ENCODE results near the gene CCDC102B.
"Not testable (repeated sequence)": the region's sequence is repeated elsewhere in the genome, so short reads cannot be mapped to it uniquely, and the experiment has no call there.

Gene CCDC102B

DNA sequence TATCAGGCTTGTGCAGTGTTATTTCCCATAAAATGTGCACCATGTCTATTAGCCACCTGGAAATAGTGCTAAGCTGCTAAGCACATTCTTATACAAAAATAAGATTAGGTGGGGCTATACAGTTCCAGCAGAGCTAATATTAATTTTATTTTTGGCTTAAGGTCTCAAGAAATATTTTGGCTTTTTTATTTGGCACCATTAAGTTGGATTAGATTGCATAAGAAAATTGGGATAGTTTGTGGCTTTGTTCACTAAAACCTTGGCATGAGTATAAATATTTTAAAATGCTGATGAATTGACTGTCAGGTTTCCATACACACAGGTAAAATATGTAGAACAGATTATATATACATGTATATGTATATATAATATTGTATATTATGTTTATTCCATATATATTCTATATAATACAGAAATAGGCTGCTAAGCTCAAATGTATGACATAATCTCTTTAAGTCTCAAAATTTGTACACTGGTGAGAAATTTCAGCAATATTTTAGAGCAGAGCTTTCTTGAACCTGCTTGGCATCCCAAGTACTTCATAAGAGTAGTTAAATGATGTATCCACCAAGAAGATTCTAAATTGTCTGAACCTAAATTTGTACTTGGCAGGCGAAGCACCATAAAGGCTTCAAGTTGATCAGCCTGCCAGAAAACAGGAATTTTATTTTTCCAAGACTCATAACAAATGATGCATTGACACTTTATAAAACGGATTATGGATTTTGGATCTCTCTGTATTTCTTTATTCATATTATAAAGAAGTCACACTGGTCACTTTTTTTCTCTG is 32.6 kb downstream of the CCDC102B start:
- no peak for DNase-seq

DNA sequence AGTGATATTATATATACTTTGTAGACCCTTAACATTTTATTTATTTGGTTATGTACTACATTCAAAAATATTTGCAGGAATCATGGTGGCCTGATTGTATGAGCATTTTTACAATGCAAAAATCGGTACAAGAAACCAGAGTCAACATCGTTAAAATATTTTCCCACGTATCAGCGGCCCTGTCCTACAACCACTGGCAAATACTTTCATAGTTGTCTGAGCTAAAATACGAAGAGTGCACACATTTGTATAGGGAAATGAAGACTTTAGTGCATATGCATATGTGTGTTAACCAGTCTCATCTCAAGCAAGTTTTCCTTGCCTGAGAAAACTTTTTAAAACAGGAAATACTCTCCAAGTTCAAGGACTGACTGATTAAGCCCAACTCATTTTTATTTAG is 35.9 kb downstream of the CCDC102B start:
- no peak for DNase-seq

DNA sequence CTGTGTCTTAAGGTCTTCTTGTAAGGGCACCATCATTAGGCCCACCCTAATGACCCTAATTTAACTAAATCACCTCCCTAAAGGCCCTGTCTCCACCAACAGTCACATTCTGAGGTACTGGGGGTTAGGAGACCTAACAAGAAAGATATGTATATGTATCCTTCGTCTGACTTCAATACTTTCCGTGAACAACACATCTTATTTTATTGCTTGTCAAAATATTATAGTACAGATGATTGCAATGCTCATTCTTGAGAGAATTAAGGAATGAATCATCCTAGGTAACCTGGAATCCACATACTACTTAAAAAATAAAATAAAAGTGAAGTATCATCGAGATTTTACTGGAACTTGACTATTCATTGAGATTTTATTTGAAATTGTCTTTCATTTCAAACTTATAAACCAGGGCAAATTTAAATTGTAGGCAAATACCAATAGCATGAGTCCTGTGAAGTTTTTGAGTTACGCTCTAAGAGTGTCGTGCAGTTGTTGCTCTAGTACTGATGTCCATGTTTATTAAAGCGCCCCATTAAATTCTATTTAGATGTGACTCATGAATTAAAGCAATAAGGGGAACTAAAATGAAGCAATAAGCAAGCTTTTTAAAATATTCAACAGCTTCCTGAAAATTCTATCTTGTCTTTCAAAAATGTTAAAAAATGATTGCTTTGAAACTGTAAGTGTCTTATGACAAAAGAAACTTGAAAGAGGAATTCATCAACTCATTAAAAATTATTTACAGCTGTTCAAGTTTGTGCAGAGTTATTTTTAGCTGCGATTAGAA is 40.0 kb downstream of the CCDC102B start:
- DNase-seq, result no peak

DNA sequence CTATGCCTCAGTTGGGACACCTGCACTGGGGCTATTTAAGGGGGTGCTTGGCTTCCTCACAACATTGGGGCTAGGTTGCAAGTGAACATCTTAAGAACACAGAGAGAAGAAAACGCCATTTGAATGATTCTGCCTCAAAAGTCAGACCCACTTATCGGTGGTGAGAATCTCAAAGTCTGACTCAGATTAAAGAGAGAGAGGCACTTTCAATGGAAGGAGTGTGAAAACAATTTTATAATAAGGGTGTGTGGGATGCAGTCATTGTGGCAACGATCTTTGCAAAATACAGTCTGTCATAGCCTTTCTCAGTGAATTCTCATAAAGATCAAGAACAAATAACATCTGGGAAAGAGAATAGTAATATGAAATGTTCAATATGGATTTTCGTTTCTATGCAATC is 41.8 kb downstream of the CCDC102B start:
- DNase-seq, result no peak

DNA sequence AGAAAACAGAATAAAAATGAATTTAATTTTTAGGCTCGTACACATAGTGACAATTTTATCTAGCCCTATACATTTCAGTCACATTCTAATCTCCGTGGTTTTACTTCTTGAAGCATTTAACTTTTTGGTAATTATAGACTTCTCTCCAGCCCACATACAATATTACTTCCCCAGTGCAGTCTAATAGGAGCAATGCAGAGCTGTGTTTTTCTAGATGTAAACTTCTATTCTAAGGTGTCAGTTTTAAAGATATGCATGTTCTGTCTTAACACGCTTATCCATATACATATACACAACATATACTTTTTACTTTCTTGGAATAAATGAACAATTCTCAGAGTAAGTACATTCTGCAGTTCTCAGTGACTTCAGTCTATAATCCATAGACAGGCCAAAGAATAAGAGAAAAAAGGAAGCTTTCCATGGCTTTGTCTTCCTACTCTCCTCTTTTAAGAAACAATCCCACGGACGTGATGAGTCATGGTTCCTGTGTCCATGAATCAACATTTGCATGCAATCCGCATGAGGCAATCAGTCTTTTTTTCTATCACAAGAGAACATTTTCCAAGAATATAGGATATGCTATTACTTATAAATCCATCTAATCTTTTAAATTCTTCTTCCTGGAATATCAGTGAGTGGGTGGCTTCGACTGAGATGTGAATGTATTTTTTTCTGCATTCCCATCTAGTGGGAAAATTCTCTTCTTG is 42.8 kb downstream of the CCDC102B start:
- DNase-seq, result no peak

DNA sequence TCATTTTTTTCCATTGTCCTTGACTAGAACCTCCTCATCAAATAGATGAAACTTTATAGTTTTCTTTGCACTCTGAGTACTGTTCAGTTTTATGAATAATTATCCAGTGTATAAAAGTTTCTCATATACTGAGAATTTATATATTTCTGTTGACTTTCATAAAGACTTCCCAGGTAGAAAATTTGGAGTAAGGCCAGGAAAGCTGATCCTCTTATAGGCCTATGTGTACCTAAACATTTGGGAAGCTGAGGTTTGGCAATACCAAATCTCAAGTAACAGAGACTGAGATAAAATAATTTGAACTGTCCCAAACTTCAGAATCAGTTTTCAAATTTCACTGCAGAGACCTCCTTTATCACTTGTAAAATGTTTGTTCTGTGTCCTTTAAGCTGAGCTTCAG is 43.4 kb downstream of the CCDC102B start:
- no peak for DNase-seq

DNA sequence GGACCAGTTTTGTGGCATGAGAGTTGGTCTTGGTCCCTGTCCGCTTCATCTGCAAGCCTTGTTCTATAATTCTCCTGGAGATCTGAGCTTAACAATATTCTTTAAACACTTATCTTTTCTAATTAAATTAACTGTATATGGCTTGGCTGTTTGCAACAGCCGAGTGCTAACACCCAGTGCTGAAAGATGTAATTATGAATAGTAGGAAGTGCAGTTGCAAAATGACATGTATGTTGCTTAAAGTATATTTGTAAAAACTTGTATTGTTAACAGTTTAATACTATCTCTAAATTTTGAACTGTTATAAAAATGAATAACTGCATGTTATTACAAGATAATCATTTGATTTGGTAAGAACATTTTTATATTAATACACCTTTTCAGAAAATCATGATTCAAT is 45.1 kb downstream of the CCDC102B start:
- no peak for DNase-seq

DNA sequence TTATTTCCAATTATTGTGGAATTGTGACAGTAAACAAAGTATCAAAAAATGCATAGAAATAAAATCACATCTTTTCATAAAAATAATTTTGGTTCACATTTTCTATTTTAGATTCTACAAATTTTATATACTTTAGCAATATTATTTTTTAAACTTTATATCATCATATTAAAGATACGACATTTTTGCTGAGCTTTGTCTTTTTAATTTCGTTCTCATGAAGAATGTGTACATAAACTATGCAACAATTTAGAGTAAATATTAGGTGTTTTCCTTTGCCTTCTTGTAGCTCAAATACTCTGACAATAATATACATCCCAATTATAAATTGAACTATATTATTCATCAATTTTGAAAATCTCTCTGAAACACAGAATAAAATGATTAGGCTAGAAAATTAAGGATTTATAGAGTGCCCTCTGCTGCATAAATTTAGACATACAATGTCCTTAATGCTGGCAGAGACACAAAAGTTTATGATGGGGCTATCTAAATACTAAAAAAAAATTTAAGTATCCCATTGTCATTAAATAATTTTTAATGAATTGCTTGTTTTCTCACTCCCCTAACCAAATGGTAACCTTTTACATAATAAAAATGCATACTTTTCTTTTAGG is 45.7 kb downstream of the CCDC102B start:
- no peak for DNase-seq

DNA sequence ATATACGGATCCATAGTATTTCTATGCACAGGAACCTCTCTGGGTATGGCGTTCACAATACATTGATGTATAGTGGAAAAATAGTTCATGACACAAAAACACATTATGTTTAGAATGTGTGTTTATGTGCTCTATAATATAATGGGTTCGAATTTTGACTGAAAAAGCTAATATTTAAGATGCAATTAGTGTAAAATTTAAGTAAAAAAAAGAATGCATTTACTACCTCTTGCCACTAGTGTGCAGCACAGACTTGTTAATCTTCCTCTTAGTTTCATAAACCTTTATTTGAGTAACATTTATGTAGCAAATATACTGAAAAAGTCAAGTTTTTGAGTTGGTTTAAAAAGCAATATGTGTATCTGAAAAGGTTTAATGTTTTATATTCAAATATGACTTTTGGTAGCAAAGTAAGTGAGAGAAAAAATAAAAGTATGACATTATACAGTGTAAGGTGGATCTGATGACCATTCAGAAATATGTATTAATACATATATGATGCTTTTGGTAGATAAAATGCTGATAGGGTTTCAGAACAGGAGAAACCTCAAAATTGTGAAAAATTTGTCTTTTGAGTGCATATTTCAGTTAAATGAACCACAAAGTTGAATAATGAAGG is 49.4 kb downstream of the CCDC102B start:
- peak; percentile 40 for DNase-seq

DNA sequence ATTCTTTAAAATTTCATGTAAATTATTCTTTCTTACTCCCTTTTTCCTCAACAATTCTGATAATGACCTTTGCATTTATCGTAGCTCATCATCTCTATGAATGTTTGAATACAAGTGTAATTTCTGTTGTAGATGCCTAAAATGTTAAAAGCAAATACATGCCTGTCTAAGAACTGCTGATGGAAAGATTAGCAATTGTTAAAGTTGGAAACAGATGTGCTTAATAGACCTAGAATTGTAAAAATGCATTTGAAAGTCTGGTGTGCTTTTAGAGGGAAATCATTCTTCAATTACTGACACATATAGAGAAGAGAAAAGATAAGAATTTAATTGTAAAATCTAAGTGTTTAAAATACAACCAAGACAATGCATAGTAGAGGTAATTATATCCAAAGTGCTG is 50.4 kb downstream of the CCDC102B start:
- DNase-seq, result no peak

DNA sequence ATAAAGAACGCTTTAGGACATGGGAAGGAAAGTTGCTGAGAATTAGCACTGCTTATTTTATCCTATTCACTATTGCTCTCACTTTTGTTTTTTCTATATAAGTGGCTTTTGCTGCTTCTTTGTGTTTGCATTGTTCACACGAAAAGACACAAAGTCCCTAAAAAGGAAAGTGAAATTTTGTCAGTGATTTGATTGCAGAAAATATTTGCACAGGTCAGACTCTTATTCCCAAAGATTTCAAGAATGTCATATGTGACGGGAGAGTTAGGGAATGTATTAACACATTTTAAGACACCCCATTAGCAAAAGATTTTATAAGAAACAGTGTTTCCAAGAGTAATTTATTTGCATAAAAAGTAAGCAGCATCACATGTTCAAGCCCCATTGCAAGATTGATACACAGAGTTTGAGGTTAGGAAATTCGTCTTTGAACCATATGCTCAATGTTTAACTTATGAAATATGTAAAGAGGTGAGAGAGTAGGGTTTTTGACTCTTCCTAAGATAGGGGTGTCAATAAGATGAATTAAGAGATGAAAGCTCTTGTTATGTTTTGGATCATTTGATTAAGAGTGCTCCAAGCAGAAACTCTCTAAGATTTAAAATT is 57.0 kb downstream of the CCDC102B start:
- DNase-seq, result no peak

DNA sequence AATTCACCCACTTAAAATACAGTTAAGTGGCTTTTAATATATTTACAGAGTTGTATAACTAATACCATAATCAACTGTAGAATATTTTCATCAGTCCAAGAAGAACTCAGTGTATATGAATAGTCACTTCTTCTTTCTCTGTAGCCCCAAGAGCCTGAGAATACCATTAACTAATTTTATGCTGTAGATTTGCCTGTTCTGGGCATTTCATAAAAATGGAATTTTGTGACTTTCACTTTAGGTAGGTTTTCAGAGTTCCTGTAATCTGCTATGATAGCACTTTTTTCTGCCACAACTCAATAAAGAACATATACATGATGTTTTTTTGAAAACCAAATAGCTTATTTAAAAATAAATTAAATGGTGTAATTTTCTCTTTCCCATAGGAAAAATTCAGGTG is 57.6 kb downstream of the CCDC102B start:
- no peak for DNase-seq

DNA sequence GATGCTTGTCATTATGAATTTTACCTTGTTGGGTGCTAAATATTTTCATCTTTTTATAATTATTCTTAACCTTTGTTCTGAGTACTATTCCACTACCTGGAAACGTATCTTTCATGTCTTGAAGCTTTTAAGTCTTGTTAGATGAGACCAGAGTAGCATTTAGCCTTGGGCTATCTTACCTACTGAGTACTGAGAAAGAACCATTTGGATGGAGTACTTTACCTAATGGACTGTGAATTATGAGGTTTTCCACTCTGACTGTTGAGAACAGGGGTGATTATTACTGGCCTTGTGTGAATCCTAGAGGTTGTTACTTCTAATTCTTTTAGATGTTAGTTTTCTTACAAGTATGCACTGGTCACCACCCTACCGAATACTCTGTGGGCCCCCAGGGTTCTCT is 63.5 kb downstream of the CCDC102B start:
- DNase-seq, result no peak

DNA sequence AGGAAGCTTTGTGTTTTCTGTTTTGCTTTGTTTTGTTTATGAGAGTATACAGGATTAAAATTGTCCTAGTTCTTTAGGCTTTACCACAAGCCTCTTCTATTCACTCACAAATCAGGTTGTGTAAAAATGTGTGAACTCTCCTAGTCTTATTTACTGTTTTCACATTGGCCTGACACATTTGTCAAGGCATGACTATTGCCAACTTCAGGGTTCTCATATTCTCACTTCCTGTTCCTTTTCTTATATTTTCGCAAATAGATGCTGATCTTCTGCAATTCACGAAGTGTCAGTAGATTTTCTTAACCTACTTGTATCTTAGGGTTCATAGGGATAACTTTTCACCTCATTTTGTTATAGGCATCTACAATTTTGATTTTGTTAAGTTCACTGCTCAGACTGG is 67.1 kb downstream of the CCDC102B start:
- no peak for DNase-seq

DNA sequence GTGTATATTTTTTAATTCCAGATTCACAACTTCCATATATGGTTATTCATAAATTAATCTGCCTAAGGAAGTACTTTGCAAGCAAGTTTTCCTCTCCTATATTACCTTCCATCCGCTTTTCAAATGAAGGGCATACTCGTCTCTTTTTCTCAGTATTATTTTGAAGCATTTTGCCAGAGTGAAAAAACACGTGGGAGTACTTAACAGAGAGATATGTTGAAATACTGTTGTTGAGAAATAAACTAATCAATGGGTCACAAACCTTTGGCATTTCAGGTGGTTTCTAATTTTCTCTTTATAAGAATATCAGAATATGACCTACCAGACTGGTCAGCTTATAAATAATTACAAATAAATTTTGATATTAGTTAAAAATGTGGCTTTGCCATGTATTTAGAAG is 67.6 kb downstream of the CCDC102B start:
- no peak for DNase-seq

DNA sequence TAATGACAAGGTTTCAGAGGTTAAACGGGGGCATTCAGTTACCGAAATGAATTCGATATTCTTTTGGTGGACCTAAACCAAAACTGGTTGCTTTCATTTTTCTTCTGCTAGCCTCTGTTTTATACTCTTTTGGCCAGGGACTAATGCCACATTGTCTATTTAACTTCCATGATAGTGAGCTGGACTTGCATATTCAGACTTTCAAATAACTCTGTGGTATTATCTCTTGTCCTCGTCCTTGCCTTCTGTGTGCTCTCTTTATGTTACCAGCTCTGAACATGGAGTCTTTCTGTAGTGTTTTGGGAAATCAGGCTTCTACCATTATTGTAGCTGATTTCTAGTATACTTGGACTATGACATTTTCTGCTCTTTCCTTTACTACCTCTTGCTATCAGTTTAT is 75.1 kb downstream of the CCDC102B start:
- DNase-seq, result no peak

DNA sequence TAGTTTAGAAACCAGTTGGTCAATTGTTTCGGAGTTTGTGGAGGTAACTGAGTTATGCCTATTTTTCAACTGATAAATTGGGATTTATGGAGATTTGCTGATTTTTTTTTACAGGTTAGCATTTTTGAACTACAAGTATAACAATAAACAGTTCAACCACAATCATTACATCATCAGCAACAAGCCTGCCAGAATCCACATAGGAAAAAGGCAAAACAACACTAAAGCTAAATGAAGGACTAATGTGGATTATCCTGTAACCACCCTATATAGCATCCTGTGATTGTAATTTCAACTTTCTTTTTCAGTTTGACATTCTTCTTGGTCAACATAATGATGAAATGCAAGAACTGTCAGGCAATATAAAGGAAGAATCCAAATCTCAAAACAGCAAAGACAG is 76.5 kb downstream of the CCDC102B start:
- no peak for DNase-seq

DNA sequence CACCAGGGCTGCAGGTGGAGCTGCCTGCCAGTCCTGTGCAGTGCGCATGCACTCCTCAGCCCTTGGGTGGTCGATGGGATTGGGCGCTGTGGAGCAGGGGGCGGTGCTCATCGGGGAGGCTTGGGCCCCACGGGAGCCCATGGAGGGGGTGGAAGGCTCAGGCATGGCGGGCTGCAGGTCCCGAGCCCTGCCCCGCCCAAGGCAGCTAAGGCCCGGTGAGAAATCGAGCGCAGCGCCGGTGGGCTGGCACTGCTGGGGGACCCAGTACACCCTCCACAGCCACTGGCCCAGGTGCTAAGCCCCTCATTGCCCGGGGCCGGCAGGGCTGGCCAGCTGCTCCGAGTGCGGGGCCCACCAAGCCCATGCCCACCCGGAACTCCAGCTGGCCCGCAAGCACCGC is 82.1 kb downstream of the CCDC102B start:
- DNase-seq, result not testable (repeated sequence)

DNA sequence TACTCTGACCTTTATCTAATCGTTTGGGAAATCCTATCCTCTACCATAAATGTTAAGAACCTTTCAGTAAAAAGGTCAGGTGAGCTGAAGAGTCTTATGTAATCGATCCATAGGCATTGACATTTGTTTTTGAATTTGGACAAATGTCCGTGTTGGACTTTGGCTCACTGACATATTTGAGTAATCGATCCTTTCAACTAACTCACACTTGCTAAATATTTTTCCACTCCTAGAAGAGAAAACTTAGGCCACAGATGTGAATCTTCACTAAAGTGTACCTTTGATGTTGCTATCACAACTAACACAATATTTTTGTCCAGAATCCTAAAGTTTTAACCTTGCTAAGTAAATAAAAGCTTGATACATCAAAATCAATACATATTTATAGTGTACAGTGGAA is 89.5 kb downstream of the CCDC102B start:
- no peak for DNase-seq

DNA sequence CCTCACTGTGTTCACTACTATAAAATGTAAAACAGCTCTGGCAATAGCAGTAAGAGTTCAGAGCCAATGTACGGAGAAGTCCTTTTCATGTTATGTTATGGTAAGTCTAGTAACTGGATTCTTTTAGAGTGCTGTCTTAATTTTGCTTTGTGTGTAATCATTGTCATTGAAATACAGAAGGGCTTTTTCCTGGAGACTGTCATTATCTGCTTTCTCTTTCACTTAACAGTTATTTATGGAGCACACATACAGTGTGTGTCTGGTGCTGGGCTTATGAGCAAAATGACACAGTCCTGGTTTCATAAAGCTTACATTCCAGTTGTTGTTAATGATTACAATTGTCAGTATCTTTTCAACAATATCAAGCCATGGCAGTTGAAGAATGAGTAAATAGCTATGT is 95.5 kb downstream of the CCDC102B start:
- no peak for DNase-seq

DNA sequence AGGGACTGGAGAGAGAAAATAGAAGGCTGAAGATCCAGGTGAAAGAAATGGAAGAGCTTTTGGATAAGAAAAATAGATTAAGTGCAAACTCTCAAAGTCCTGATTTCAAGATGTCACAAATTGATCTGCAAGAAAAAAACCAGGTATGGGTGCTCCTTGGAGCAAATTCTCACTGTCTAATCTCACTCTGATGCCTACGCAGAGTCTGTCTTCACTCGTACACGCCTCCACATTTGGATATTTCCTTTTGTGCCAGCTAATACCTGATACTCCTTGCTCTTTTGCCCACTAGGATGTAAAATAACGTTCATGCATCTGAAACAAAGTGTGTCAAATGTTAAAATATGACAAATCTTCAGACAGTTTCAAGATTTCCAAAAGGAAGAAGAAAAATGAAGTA is 99.4 kb downstream of the CCDC102B start:
- DNase-seq, result no peak

DNA sequence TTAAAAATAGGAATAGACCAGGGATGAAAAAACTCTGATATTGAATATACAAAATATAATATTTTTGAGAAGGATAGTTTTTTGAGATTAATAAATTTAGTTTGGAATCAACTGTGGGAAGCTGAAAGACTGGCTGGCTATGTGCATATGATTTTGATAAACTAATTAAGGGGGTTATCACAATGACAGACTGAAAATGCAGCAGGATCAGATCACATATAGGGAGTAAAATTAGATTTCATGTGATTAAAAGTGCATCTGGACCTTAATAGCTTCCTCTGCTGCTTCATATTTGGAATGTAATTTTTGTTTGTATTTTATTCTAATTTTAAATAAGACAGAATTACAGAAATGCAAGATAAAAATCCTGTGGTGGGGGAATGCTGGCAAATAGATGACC is 111.7 kb downstream of the CCDC102B start:
- no peak for DNase-seq

DNA sequence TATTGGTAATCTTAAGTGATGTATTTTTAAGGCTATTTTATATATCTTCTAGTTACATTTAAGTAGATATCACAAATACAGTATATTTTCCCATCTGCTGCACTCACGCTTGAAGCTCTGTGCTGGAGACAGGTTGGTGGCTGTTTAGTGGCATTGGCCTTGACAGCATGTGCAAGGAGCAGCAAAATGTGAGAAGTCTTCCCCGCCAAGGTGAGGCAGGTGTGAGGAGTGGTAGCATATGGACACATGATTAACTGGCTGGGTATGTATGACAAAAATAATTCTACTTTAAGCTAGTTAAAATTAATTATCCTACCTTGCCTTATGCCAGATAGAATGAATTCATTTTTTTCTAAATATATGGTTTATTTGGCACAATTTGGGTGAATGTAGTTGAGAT is 117.2 kb downstream of the CCDC102B start:
- no peak for DNase-seq

All from NCI-H748 treated with DMSO at 0.1 percent for 48 hours (cell line).